GM12865 (cell line): ENCODE results near the gene MAF.

ENCODE experiments used
- DNase-seq: peaks from one replicate; pipeline ENCODE4 v3.0.0; 2010; ENCODE audit warnings: low read depth
- H3K4me3 ChIP-seq: 2 replicates; pipeline ENCODE4 v1.5.1; 2011; ENCODE audit warnings: mild to moderate bottlenecking, low read depth, low read length, control low read depth
- TF ChIP-seq, protein P1 (sequence below): IDR thresholded peaks from 2 replicates; pipeline ENCODE4 v1.5.1; 2011; ENCODE audit warnings: low read length, control low read depth, low read depth, inconsistent platforms; ENCODE audit not compliant: insufficient read depth; ENCODE audit errors: missing control alignments

MAF gene

DNA sequence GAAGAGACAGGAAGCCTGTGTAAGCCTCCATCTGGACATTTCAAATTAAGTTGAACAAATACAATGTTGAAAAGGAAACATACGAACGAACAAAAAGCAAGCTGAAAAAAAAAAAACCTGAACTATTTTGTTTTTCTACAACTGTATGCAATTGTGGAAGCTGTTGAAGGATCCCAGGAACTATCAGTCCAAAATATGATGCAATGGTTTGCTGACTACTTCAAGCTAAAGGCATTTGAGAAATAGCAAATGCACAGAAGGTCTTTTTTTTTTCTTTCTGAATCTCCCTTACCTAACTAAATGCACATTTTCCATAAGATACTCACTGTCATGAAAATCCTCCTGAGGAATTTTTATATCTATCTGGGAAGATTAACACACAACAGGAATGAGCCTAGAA is 40.2 kb downstream of the MAF start:
- TF ChIP-seq, protein P1, sequence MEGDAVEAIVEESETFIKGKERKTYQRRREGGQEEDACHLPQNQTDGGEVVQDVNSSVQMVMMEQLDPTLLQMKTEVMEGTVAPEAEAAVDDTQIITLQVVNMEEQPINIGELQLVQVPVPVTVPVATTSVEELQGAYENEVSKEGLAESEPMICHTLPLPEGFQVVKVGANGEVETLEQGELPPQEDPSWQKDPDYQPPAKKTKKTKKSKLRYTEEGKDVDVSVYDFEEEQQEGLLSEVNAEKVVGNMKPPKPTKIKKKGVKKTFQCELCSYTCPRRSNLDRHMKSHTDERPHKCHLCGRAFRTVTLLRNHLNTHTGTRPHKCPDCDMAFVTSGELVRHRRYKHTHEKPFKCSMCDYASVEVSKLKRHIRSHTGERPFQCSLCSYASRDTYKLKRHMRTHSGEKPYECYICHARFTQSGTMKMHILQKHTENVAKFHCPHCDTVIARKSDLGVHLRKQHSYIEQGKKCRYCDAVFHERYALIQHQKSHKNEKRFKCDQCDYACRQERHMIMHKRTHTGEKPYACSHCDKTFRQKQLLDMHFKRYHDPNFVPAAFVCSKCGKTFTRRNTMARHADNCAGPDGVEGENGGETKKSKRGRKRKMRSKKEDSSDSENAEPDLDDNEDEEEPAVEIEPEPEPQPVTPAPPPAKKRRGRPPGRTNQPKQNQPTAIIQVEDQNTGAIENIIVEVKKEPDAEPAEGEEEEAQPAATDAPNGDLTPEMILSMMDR = no peak
- DNase-seq = no peak
- no peak overlapping the region for H3K4me3 ChIP-seq

- no peak for DNase-seq
- TF ChIP-seq, protein P1 = no peak
- no peak overlapping the region for H3K4me3 ChIP-seq
Observed at GRCh38 chr16:79559532-79559931, 41.0 kb downstream of the MAF start.

GRCh38 chr16:79557421-79557820 is 43.1 kb downstream of the MAF start:
- H3K4me3 ChIP-seq = no peak overlapping the region
- DNase-seq = no peak
- TF ChIP-seq, protein P1 = no peak

DNA sequence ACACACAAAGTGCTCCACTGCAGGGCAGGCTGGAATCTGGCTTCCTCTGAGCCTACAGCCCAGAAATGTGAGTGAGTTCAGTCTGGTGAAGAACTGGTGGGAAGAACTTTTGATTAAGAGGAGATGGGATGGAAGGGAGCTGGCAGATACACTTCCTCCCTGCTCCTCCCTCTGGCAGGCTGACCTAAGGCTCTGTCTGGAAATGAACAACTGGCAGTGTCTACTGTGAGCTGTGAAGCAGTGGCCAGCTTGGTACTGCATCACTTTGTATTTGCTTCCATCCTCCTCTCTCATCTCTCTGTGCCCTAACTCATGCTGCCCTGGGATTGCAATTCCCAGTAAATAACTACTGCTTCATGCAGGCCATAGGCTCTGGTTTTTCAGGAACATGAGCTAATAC is 45.6 kb downstream of the MAF start:
- H3K4me3 ChIP-seq = no peak overlapping the region
- TF ChIP-seq, protein P1 = no peak
- no peak for DNase-seq

DNA sequence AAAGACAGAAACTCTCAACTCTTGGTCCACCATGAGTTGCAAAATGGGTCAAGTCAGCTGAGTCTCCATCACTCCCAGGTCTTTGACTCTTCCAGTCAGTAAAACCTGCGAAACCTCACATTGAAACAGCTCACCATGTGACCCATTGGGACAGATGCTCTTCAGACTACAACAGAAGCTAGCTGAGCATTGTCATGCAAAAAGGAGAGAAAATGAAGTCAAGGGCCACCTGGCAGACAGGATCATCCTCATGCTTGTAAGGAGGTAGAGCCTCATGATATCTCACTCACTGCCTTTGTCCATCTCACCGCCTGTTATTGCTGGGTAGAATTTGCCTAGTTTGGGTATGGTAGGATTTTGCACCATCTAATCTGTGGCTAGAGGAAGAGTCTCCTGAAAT is 50.2 kb downstream of the MAF start:
- H3K4me3 ChIP-seq = no peak overlapping the region
- no peak for DNase-seq
- TF ChIP-seq, protein P1 = no peak

DNA sequence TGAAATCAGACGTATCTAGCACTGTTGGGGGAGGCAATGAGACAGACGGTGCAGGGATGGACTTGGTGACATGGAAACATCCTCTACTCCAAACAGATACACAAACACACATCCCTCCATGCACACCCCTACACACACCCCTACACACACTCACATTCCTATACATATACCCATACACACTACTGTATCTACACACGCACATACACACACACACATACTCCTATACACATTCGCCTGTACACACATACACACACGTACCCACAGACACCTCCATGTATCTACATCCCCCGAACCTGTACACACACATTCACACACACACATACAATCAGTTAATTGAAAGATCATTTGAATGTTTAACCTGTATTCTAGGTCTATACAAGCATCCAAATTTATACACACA is 53.5 kb downstream of the MAF start:
- no peak overlapping the region for H3K4me3 ChIP-seq
- TF ChIP-seq, protein P1 = no peak

More for the DNA sequence above, 53.5 kb downstream of the MAF start:
- DNase-seq = no peak
